PC-9 (cell line): ENCODE data around the gene PXMP2. TPM values are rescaled to one million over a fixed set of nuclear protein-coding genes. Genes with fewer than 3 reads are reported as not detected.

ENCODE experiments used
- BruUV-seq: library from RNA; stranded (reverse); fragments of 400-500 nt; replicated peaks from 2 replicates; lab custom pipeline; 2021; lab: Mats Ljungman, UMichigan
- CTCF ChIA-PET: fragments of 300-600 bp; sonication (Branson Sonifier 250); formaldehyde crosslinking; loops from one replicate; lab custom pipeline; 2022; ENCODE audit warnings: antibody characterized with exemption; lab: Charles Lee
- POLR2A ChIA-PET: fragments of 300-600 bp; sonication (Branson Sonifier 250); formaldehyde crosslinking; loops from one replicate; lab custom pipeline; 2022; ENCODE audit warnings: antibody characterized with exemption; ENCODE audit not compliant: unreplicated experiment; lab: Charles Lee
- DNase-seq, 2 experiments: peaks; one replicate each; pipeline versions ENCODE4 v3.0.0 to v3.0.0-alpha.2; 2015 to 2022; ENCODE audit warnings: mixed read lengths in 1 of 2
- H2AFZ ChIP-seq: fragments of 200-600 bp; sonication (generic); 2 replicates; pipeline ENCODE4 v1.8.1; 2017; ENCODE audit warnings: antibody characterized with exemption
- H3F3A ChIP-seq: fragments of 200-600 bp; sonication (generic); 2 replicates; pipeline ENCODE4 v1.8.1; 2017; ENCODE audit warnings: antibody characterized with exemption, mild to moderate bottlenecking, low read depth; ENCODE audit not compliant: insufficient read depth
- H3K27ac ChIP-seq: fragments of 200-600 bp; sonication (generic); 2 replicates; pipeline ENCODE4 v1.6.1; 2016; ENCODE audit warnings: mixed run types
- H3K27me3 ChIP-seq: fragments of 200-600 bp; sonication (generic); 2 replicates; pipeline ENCODE4 v1.6.1; 2016; ENCODE audit warnings: low read depth, mixed run types; ENCODE audit not compliant: insufficient read depth
- H3K36me3 ChIP-seq: fragments of 200-600 bp; sonication (generic); 2 replicates; pipeline ENCODE4 v1.6.1; 2016; ENCODE audit warnings: low read depth, mixed run types
- H3K4me1 ChIP-seq: fragments of 200-600 bp; sonication (generic); replicated peaks from 2 replicates; pipeline ENCODE4 v1.6.1; 2016; ENCODE audit warnings: mixed run types; ENCODE audit not compliant: insufficient read depth
- H3K4me2 ChIP-seq: fragments of 200-600 bp; sonication (generic); 2 replicates; pipeline ENCODE4 v1.6.1; 2017; ENCODE audit warnings: mixed run types
- H3K4me3 ChIP-seq: fragments of 200-600 bp; sonication (generic); 2 replicates; pipeline ENCODE4 v1.6.1; 2016; ENCODE audit warnings: mixed run types
- H3K79me2 ChIP-seq: fragments of 200-600 bp; sonication (generic); 2 replicates; pipeline ENCODE4 v1.6.1; 2017; ENCODE audit warnings: low read depth, mixed run types
- H3K9me2 ChIP-seq: fragments of 200-600 bp; sonication (generic); 2 replicates; pipeline ENCODE4 v1.8.1; 2017; ENCODE audit warnings: mild to moderate bottlenecking; ENCODE audit not compliant: insufficient read depth
- H3K9me3 ChIP-seq: fragments of 200-600 bp; sonication (generic); 2 replicates; pipeline ENCODE4 v1.8.1; 2016; ENCODE audit warnings: low read depth; ENCODE audit not compliant: insufficient read depth
- H4K20me1 ChIP-seq: fragments of 200-600 bp; sonication (generic); 2 replicates; pipeline ENCODE4 v1.8.1; 2017; ENCODE audit not compliant: insufficient read depth
- CTCF ChIP-seq: fragments of 200-600 bp; sonication (generic); conservative IDR thresholded peaks from 2 replicates; pipeline ENCODE4 v1.6.1; 2017; ENCODE audit warnings: mixed run types, antibody characterized with exemption, mild to moderate bottlenecking, moderate library complexity
- EZH2 ChIP-seq: fragments of 200-600 bp; sonication (generic); IDR thresholded peaks from 2 replicates; pipeline ENCODE4 v1.8.0; 2017; ENCODE audit warnings: antibody characterized with exemption, low read depth
- intact Hi-C: fragments of 100-400 bp; cut with micrococcal nuclease; formaldehyde crosslinking; loops from one replicate; pipeline ENCODE4 v1.10.0; 2022; ENCODE audit not compliant: unreplicated experiment
- total RNA-seq: library from RNA; stranded (reverse); gene quantifications from 2 replicates; pipeline ENCODE4 v1.2.3, GENCODE V29; 2021

Gene PXMP2
- total RNA-seq, 1 experiment from 2014 or later, result 38.6 TPM

GRCh38 chr12:132658149-132658894 is 29.1 kb upstream of the PXMP2 start:
- Histone ChIP-seq H3K4me1 (no peaks in the 10 kb centered on the region), H2AFZ (no peak overlapping the region), H4K20me1 (no peaks in the 10 kb centered on the region; the same call in 1 of the 2 replicates), H3K79me2 (no peaks in the 10 kb centered on the region), H3K36me3 (peaks cover 23% of the 10 kb centered on the region), H3K27me3 (no peaks in the 10 kb centered on the region), H3F3A (0 out of 2 replicates have a peak, but pooled peaks cover 5% of the 10 kb centered on the region), H3K9me2 (no peaks in the 10 kb centered on the region), H3K4me3 (no peak overlapping the region), H3K27ac (no peak overlapping the region), H3K9me3 (no peaks in the 10 kb centered on the region), H3K4me2 (no peak overlapping the region)
- intact Hi-C loops, result no loop called here
- no TSS peak for BruUV-seq
- TF ChIP-seq CTCF, result no peak
- TF ChIP-seq EZH2, result no peak
- ChIA-PET POLR2A (no interaction called here), CTCF (no interaction called here)
- DNase-seq, result no peak

- no peak for DNase-seq
- H3K27me3 ChIP-seq, result no peaks in the 10 kb centered on the region
- ChIA-PET CTCF (no interaction called here), POLR2A (no interaction called here)
- no peaks in the 10 kb centered on the region for H3K79me2 ChIP-seq
- H3K27ac ChIP-seq, result no peak overlapping the region
- 0 out of 2 replicates have a peak, but pooled peaks cover 5% of the 10 kb centered on the region for H3F3A ChIP-seq
- no peak overlapping the region for H3K4me2 ChIP-seq
- TF ChIP-seq EZH2 (no peak), CTCF (no peak)
- no peaks in the 10 kb centered on the region for H3K9me3 ChIP-seq
- no peak overlapping the region for H2AFZ ChIP-seq
- H4K20me1 ChIP-seq, result no peaks in the 10 kb centered on the region; the same call in 1 of the 2 replicates
- H3K9me2 ChIP-seq, result no peaks in the 10 kb centered on the region
- H3K4me1 ChIP-seq, result no peaks in the 10 kb centered on the region
- no TSS peak for BruUV-seq
- no peak overlapping the region for H3K4me3 ChIP-seq
- H3K36me3 ChIP-seq, result peaks cover 23% of the 10 kb centered on the region
- intact Hi-C loops, result no loop called here
Measured at GRCh38 chr12:132659146-132659545, 28.2 kb upstream of the PXMP2 start.

GRCh38 chr12:132660052-132660451 is 27.3 kb upstream of the PXMP2 start:
- 0 out of 2 replicates have a peak, but pooled peaks cover 5% of the 10 kb centered on the region for H3F3A ChIP-seq
- ChIA-PET CTCF (no interaction called here), POLR2A (no interaction called here)
- intact Hi-C loops, result no loop called here
- H3K27ac ChIP-seq, result no peak overlapping the region
- no peaks in the 10 kb centered on the region for H3K27me3 ChIP-seq
- H4K20me1 ChIP-seq, result no peaks in the 10 kb centered on the region; the same call in 1 of the 2 replicates
- no peak for DNase-seq
- H3K36me3 ChIP-seq, result peaks cover 20% of the 10 kb centered on the region
- no peak overlapping the region for H2AFZ ChIP-seq
- BruUV-seq, result no TSS peak
- no peaks in the 10 kb centered on the region for H3K4me1 ChIP-seq
- no peak for TF ChIP-seq CTCF
- TF ChIP-seq EZH2, result no peak
- no peak overlapping the region for H3K4me3 ChIP-seq
- no peaks in the 10 kb centered on the region for H3K9me2 ChIP-seq
- no peaks in the 10 kb centered on the region for H3K9me3 ChIP-seq
- no peaks in the 10 kb centered on the region for H3K79me2 ChIP-seq
- H3K4me2 ChIP-seq, result no peak overlapping the region
